Ascending aorta (tissue), 2 donors: Measurements from ENCODE around the gene CDK2. TPM values are rescaled to one million over a fixed set of nuclear protein-coding genes. Genes with fewer than 3 reads are reported as not detected.

Experiments used
- DNase-seq, 2 donors: peaks; one replicate each; pipeline ENCODE4 v3.0.0-alpha.2; 2019; ENCODE audit warnings: low spot score in 2 of 2
- H3K27ac ChIP-seq, 2 donors: fragments of 200-600 bp; sonication (generic); one replicate each; pipeline ENCODE4 v1.5.1; 2016 to 2017; ENCODE audit warnings: mild to moderate bottlenecking in 1 of 2
- H3K27me3 ChIP-seq: fragments of 200-600 bp; sonication (generic); one replicate; pipeline ENCODE4 v1.5.1; 2017
- H3K36me3 ChIP-seq, 2 donors: fragments of 200-600 bp; sonication (generic); one replicate each; pipeline ENCODE4 v1.5.1; 2016
- H3K4me1 ChIP-seq, 2 donors: fragments of 200-600 bp; sonication (generic); one replicate each; pipeline ENCODE4 v1.5.1; 2016 to 2017; ENCODE audit warnings: mild to moderate bottlenecking in 1 of 2
- H3K4me3 ChIP-seq, 2 donors: fragments of 200-600 bp; sonication (generic); one replicate each; pipeline ENCODE4 v1.5.1; 2016 to 2017; ENCODE audit warnings: mild to moderate bottlenecking in 1 of 2
- H3K9me3 ChIP-seq, 2 donors: fragments of 200-600 bp; sonication (generic); one replicate each; pipeline ENCODE4 v1.5.1; 2016
- intact Hi-C: fragments of 100-400 bp; cut with DNase I; formaldehyde crosslinking; loops from one replicate; pipeline ENCODE4 v1.15.1; 2023
- total RNA-seq: library from RNA; depleted of rRNA; stranded (reverse); fragments of >200 nt; gene quantifications from one replicate; pipeline ENCODE4 v1.1.0, GENCODE V29; 2016
- TF ChIP-seq, protein P1 (sequence below), 3 experiments: fragments of 200-600 bp in 2 of 3; fragments of 450-650 bp in 1 of 3; sonication (generic) in 2 of 3; IDR thresholded peaks; one replicate each; pipeline ENCODE4 v1.5.1; 2016 to 2019; ENCODE audit warnings: antibody characterized with exemption in 3 of 3, mild to moderate bottlenecking in 1 of 3, moderate library complexity in 1 of 3

The CDK2 gene
- total RNA-seq, 1 donor from 2014 or later = 24.5 TPM

DNA sequence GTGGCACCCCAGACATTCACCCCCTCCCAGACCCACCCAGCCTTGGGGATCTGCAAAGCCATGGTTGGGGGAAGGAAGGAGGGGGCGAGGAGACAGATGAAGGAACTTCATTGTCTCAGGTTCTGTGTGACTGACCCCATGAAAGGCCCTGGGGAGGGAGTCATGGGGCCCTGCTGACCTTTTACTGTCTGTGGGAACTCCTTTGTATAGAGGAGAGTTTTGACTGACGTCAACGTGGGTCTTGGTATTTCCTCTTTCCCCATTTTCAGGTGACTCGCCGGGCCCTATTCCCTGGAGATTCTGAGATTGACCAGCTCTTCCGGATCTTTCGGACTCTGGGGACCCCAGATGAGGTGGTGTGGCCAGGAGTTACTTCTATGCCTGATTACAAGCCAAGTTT lies 4.1 kb downstream of the CDK2 start:
- Histone ChIP-seq H3K4me3 (no peak overlapping the region), H3K27me3 (no peaks in the 10 kb centered on the region), H3K36me3 (no peaks in the 10 kb centered on the region), H3K9me3 (no peaks in the 10 kb centered on the region), H3K4me1 (peaks cover 3 to 16% of the 10 kb centered on the region in 2 donors), H3K27ac (peak overlapping the region in 1 of 2 donors; percentile 86)
- TF ChIP-seq, protein P1, sequence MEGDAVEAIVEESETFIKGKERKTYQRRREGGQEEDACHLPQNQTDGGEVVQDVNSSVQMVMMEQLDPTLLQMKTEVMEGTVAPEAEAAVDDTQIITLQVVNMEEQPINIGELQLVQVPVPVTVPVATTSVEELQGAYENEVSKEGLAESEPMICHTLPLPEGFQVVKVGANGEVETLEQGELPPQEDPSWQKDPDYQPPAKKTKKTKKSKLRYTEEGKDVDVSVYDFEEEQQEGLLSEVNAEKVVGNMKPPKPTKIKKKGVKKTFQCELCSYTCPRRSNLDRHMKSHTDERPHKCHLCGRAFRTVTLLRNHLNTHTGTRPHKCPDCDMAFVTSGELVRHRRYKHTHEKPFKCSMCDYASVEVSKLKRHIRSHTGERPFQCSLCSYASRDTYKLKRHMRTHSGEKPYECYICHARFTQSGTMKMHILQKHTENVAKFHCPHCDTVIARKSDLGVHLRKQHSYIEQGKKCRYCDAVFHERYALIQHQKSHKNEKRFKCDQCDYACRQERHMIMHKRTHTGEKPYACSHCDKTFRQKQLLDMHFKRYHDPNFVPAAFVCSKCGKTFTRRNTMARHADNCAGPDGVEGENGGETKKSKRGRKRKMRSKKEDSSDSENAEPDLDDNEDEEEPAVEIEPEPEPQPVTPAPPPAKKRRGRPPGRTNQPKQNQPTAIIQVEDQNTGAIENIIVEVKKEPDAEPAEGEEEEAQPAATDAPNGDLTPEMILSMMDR (IDR thresholded peaks at IDR 0.05) = no peak
- no peak for DNase-seq
- intact Hi-C loops = no loop called here

DNA sequence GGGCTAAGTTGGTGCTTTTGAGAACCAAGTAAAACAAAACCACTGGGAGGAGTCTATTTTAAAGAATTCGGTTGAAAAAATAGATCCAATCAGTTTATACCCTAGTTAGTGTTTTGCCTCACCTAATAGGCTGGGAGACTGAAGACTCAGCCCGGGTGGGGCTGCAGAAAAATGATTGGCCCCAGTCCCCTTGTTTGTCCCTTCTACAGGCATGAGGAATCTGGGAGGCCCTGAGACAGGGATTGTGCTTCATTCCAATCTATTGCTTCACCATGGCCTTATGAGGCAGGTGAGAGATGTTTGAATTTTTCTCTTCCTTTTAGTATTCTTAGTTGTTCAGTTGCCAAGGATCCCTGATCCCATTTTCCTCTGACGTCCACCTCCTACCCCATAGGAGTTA lies 5.4 kb downstream of the CDK2 start:
- Histone ChIP-seq H3K4me1 (peaks cover 3 to 18% of the 10 kb centered on the region in 2 donors), H3K4me3 (no peak overlapping the region), H3K9me3 (no peaks in the 10 kb centered on the region), H3K27me3 (no peaks in the 10 kb centered on the region), H3K36me3 (no peaks in the 10 kb centered on the region), H3K27ac (peak overlapping the region; percentile 85 to 86)
- no peak for DNase-seq
- intact Hi-C loops = no loop called here
- TF ChIP-seq, protein P1 (IDR thresholded peaks at IDR 0.05) = no peak

DNA sequence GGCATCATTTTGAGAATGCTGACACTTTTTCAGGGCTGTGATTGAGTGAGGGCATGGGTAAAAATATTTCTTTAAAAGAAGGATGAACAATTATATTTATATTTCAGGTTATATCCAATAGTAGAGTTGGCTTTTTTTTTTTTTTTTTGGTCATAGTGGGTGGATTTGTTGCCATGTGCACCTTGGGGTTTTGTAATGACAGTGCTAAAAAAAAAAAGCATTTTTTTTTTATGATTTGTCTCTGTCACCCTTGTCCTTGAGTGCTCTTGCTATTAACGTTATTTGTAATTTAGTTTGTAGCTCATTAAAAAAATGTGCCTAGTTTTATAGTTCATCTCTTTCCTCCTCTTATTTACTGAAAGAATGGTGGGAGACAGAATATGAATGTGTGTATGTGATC lies 5.8 kb downstream of the CDK2 start:
- TF ChIP-seq, protein P1 (IDR thresholded peaks at IDR 0.05) = no peak
- Histone ChIP-seq H3K4me1 (peaks cover 3 to 18% of the 10 kb centered on the region in 2 donors), H3K4me3 (peak overlapping the region; percentile 53 to 68), H3K27ac (peak overlapping the region; percentile 85 to 86), H3K27me3 (no peaks in the 10 kb centered on the region), H3K36me3 (no peaks in the 10 kb centered on the region), H3K9me3 (no peaks in the 10 kb centered on the region)
- intact Hi-C loops = no loop called here
- no peak for DNase-seq

DNA sequence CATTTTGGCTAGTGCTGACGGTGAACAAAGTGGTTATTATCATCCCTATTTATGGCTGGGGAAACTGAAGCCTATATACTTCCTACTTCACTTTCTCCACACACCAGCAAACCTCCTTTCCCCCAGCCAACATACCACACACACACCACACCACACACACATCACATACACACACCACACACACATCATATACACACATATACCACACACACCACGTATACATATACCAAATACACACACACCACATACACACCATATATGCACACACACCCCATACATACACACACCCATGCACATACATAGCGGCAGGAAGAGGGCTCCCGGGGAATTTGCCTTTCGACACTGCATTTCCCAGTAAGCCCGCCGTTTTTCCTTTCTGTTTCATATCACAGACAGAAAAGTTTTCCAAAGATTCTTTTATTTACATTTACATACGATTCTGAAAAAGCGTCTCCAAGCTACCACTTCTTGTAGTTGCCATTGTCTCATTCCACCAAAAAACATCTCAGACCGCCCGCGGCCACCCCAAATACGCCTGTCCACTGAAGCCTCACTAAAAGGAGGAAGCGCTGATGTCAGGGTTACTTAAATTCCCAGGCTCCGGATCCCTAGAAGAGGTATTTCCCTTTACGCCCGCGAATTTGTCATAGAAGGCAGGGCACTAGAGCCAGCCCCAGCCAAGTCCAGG lies 6.4 kb downstream of the CDK2 start:
- Histone ChIP-seq H3K27me3 (no peaks in the 10 kb centered on the region), H3K36me3 (no peaks in the 10 kb centered on the region), H3K9me3 (no peaks in the 10 kb centered on the region), H3K4me1 (peaks cover 3 to 18% of the 10 kb centered on the region in 2 donors), H3K27ac (peak overlapping the region; percentile 85 to 86), H3K4me3 (peak overlapping the region; percentile 53 to 68)
- intact Hi-C loops = loop anchor here (1.0 kb wide), 1 partner anchor 41 kb away; no protein-coding TSS in a partner anchor
- no peak for DNase-seq
- TF ChIP-seq, protein P1 (IDR thresholded peaks at IDR 0.05) = no peak

DNA sequence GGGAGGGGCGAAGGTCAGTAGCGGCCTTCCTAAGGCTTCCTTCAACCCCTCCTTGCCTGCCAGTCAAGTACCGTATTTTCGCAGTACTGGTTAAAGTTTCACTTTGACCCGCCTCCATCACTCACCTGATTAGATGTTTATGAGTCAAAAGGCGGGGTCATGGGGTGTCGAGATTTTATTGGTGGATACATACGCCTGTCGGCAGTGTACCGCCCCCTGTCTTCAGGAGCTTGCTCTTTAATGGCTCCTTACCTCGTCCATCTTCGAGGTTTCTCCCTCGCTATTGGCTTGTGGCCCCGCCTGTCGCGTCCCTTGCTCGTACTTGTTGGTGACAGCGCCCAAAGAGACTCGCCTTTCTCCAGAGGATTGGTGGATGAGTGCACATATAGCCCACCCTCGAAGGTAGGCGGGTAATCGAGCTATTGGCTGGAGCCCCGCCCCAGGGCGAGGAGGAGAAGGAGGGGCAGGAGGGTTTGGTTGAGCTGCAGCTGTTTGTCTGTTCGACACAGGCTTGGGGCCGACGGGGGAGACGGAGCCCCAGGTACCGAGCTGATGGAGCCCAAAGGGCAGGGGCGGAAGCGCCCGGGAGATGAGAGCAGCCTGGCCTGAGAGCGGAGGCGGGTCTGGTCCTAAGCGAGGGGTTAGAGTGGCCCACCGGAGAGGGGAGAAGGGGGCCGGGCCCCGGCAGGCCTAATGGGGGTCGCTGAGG lies 7.1 kb downstream of the CDK2 start, which contains the start of gene RAB5B:
TSS of gene RAB5B (plus strand) at position 480 of the 709 bp plus-strand sequence. CDS start 12,883 bp downstream, outside the sequence.
- peak within 1 kb of the TSS; percentile 87 for H3K4me3 ChIP-seq
- TF ChIP-seq, protein P1 (IDR thresholded peaks at IDR 0.05) = no peak
- peak within 1 kb of the TSS; percentile 89 to 95 for H3K27ac ChIP-seq
- H3K36me3 ChIP-seq = no peaks in the 10 kb centered on the region
- intact Hi-C loops = loop anchor here (1.0 to 2.0 kb wide), 2 partner anchors 41 to 69 kb away; no protein-coding TSS in a partner anchor
- H3K9me3 ChIP-seq = no peaks in the 10 kb centered on the region
- no peaks in the 10 kb centered on the region for H3K27me3 ChIP-seq
- H3K4me1 ChIP-seq = peaks cover 3 to 18% of the 10 kb centered on the region in 2 donors
- peak; percentile 100 for DNase-seq
